HEK293 (cell line): Measurements from ENCODE around the gene OR11A1.
"Not testable (repeated sequence)": the region's sequence is repeated elsewhere in the genome, so short reads cannot be mapped to it uniquely, and the experiment has no call there.

ENCODE experiments used
- CTCF ChIA-PET: fragments of 350-600 bp; formaldehyde crosslinking; extraction: SDS; loops from one replicate; lab custom pipeline; 2021; ENCODE audit warnings: antibody characterized with exemption; lab: Yijun Ruan, JAX
- POLR2A ChIA-PET: fragments of 300-600 bp; formaldehyde crosslinking; extraction: SDS; loops from one replicate; lab custom pipeline; 2020; ENCODE audit warnings: antibody characterized with exemption, inconsistent platforms; lab: Yijun Ruan, JAX
- H3K27ac ChIP-seq: fragments of 200-500 bp; sonication (Bioruptor generic); 2 replicates; pipeline ENCODE4 v1.5.1; 2014; ENCODE audit warnings: low read depth, low read length, control low read depth, inconsistent platforms; ENCODE audit errors: extremely low read depth
- H3K36me3 ChIP-seq, 2 experiments: fragments of 200-500 bp in 1 of 2; sonication (Bioruptor generic) in 1 of 2; 1 replicate in 1 of 2; 2 replicates in 1 of 2; pipeline ENCODE4 v1.5.1; 2014 to 2017; ENCODE audit warnings: inconsistent platforms in 2 of 2, low read length in 2 of 2; ENCODE audit not compliant: control insufficient read depth in 2 of 2, insufficient read depth in 1 of 2
- H3K4me1 ChIP-seq: fragments of 200-500 bp; sonication (Bioruptor generic); 2 replicates; pipeline ENCODE4 v1.5.1; 2014; ENCODE audit warnings: mild to moderate bottlenecking, low read length, inconsistent platforms; ENCODE audit not compliant: control insufficient read depth, insufficient read depth
- H3K4me3 ChIP-seq: 2 replicates; pipeline ENCODE4 v1.5.1; 2011; ENCODE audit warnings: low read depth, mild to moderate bottlenecking, control low read depth, low read length, moderate library complexity
- H3K9me3 ChIP-seq: fragments of 200-500 bp; sonication (Bioruptor generic); 2 replicates; pipeline ENCODE4 v1.5.1; 2014; ENCODE audit warnings: low read depth, low read length, inconsistent platforms; ENCODE audit not compliant: control insufficient read depth, insufficient read depth
- INSM2 ChIP-seq: fragments of 450-650 bp; formaldehyde crosslinking; IDR thresholded peaks from 2 replicates; pipeline ENCODE4 v1.5.1; 2016; ENCODE audit warnings: missing biosample characterization, missing genetic modification characterization
- PATZ1 ChIP-seq: fragments of 450-650 bp; formaldehyde crosslinking; IDR thresholded peaks from 2 replicates; pipeline ENCODE4 v1.5.1; 2016; ENCODE audit warnings: missing biosample characterization, missing genetic modification characterization
- ZNF114 ChIP-seq: fragments of 450-650 bp; formaldehyde crosslinking; IDR thresholded peaks from 2 replicates; pipeline ENCODE4 v1.5.0; 2017; ENCODE audit warnings: missing biosample characterization, missing genetic modification characterization
- ZNF248 ChIP-seq: fragments of 450-650 bp; formaldehyde crosslinking; IDR thresholded peaks from 2 replicates; pipeline ENCODE4 v1.5.1; 2017; ENCODE audit warnings: missing biosample characterization, missing genetic modification characterization
- ZNF280D ChIP-seq: fragments of 450-650 bp; formaldehyde crosslinking; IDR thresholded peaks from 2 replicates; pipeline ENCODE4 v1.5.1; 2016; ENCODE audit warnings: missing biosample characterization, missing genetic modification characterization
- ZNF394 ChIP-seq: fragments of 450-650 bp; formaldehyde crosslinking; IDR thresholded peaks from 2 replicates; pipeline ENCODE4 v1.5.1; 2016; ENCODE audit warnings: missing biosample characterization, missing genetic modification characterization, mild to moderate bottlenecking, moderate library complexity, borderline replicate concordance
- ZNF677 ChIP-seq: fragments of 450-650 bp; IDR thresholded peaks from 2 replicates; pipeline ENCODE4 v1.5.0; 2018; ENCODE audit warnings: missing biosample characterization, mild to moderate bottlenecking, missing genetic modification characterization, moderate library complexity
- TF ChIP-seq, protein P1 (sequence below): fragments of 450-650 bp; formaldehyde crosslinking; optimal IDR thresholded peaks from 2 replicates; pipeline ENCODE3; 2016; ENCODE audit warnings: missing biosample characterization, mild to moderate bottlenecking, missing genetic modification characterization
- TF ChIP-seq, protein P2 (sequence below): fragments of 450-650 bp; formaldehyde crosslinking; IDR thresholded peaks from 2 replicates; pipeline ENCODE4 v1.5.1; 2017; ENCODE audit warnings: missing biosample characterization, missing genetic modification characterization
- TF ChIP-seq, protein P3 (sequence below): fragments of 450-650 bp; formaldehyde crosslinking; IDR thresholded peaks from 2 replicates; pipeline ENCODE4 v1.5.1; 2016; ENCODE audit warnings: missing biosample characterization, missing genetic modification characterization

Gene OR11A1

DNA sequence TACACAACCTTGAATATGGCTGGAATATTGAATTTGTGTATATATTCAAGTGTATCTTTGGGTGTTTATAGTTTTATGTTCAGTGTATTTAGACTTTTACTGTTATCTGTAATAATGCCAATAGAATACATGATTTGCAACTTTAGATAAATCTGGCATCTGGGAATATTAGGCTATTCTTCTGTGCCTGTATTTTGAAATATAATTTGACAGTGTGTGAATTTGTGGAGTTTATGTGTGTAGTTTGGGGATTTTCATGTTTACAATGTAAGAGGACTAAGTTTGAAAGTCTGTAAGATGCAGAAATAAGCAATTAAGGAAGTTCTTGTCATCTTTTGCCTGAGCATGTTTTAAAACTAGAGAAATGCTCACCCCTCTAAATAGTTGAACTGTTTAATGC lies 17.9 kb downstream of the OR11A1 start, which contains the start of gene OR10C1 (continued):
- no peak for TF ChIP-seq PATZ1 (tag by site-specific recombination)
- no peak for TF ChIP-seq ZNF394 (tag by site-specific recombination)

DNA sequence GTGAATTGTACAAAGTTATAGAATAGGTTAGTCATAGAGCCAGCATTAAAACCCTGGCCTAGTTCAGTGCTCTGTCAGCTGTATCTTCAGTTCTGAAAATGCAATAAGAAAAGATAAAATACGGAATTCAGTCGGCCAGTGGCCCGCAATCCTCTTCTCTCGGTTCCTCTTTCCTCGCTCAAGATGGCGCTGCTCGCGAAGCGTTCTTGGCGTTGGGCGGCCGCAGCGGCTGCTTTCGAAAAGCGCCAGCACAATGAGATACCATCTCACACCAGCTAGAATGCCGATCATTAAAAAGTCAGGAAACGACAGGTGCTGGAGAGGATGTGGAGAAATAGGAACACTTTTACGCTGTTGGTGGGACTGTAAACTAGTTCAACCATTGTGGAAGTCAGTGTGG lies 20.1 kb downstream of the OR11A1 start:
- H3K4me1 ChIP-seq, POLR2A ChIA-PET, H3K9me3 ChIP-seq, H3K36me3 ChIP-seq, H3K27ac ChIP-seq, H3K4me3 ChIP-seq: not testable (repeated sequence)
- CTCF ChIA-PET = interaction anchor here (0.7 kb wide), 1 partner anchor 124 kb away, joined by 3 read pairs; no protein-coding TSS in a partner anchor

GRCh38 chr6:29426654-29427053 lies 30.2 kb downstream of the OR11A1 start:
- ChIA-PET CTCF (interaction anchor here (0.5 to 1.2 kb wide), 2 partner anchors 26 to 80 kb away, joined by 3 to 4 read pairs; no protein-coding TSS in a partner anchor), POLR2A (no interaction called here)
- no peak for TF ChIP-seq ZNF280D
- TF ChIP-seq, protein P1, sequence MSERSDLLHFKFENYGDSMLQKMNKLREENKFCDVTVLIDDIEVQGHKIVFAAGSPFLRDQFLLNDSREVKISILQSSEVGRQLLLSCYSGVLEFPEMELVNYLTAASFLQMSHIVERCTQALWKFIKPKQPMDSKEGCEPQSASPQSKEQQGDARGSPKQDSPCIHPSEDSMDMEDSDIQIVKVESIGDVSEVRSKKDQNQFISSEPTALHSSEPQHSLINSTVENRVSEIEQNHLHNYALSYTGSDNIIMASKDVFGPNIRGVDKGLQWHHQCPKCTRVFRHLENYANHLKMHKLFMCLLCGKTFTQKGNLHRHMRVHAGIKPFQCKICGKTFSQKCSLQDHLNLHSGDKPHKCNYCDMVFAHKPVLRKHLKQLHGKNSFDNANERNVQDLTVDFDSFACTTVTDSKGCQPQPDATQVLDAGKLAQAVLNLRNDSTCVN (tag by site-specific recombination) = no peak
- TF ChIP-seq ZNF394 (tag by site-specific recombination) = no peak
- no peak for TF ChIP-seq ZNF677
- no peak for TF ChIP-seq ZNF248 (tag by site-specific recombination)

GRCh38 chr6:29425075-29425474 lies 31.8 kb downstream of the OR11A1 start:
- H3K27ac ChIP-seq = no peak overlapping the region
- CTCF ChIA-PET = interaction anchor here (0.6 to 1.0 kb wide), 4 partner anchors 10 to 588 kb away, joined by 3 read pairs; partner anchors contain the start of gene OR12D1
- TF ChIP-seq, protein P2, sequence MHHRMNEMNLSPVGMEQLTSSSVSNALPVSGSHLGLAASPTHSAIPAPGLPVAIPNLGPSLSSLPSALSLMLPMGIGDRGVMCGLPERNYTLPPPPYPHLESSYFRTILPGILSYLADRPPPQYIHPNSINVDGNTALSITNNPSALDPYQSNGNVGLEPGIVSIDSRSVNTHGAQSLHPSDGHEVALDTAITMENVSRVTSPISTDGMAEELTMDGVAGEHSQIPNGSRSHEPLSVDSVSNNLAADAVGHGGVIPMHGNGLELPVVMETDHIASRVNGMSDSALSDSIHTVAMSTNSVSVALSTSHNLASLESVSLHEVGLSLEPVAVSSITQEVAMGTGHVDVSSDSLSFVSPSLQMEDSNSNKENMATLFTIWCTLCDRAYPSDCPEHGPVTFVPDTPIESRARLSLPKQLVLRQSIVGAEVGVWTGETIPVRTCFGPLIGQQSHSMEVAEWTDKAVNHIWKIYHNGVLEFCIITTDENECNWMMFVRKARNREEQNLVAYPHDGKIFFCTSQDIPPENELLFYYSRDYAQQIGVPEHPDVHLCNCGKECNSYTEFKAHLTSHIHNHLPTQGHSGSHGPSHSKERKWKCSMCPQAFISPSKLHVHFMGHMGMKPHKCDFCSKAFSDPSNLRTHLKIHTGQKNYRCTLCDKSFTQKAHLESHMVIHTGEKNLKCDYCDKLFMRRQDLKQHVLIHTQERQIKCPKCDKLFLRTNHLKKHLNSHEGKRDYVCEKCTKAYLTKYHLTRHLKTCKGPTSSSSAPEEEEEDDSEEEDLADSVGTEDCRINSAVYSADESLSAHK = no peak
- TF ChIP-seq ZNF114 (tag by site-specific recombination) (no peak), INSM2 (no peak)
- TF ChIP-seq, protein P3, sequence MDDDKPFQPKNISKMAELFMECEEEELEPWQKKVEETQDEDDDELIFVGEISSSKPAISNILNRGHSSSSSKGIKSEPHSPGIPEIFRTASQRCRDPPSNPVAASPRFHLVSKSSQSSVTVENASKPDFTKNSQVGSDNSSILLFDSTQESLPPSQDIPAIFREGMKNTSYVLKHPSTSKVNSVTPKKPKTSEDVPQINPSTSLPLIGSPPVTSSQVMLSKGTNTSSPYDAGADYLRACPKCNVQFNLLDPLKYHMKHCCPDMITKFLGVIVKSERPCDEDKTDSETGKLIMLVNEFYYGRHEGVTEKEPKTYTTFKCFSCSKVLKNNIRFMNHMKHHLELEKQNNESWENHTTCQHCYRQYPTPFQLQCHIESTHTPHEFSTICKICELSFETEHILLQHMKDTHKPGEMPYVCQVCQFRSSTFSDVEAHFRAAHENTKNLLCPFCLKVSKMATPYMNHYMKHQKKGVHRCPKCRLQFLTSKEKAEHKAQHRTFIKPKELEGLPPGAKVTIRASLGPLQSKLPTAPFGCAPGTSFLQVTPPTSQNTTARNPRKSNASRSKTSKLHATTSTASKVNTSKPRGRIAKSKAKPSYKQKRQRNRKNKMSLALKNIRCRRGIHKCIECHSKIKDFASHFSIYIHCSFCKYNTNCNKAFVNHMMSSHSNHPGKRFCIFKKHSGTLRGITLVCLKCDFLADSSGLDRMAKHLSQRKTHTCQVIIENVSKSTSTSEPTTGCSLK (tag by site-specific recombination) = no peak

More at GRCh38 chr6:29426654-29427053, 30.2 kb downstream of the OR11A1 start:
- Histone ChIP-seq H3K9me3 (no peaks in the 10 kb centered on the region), H3K27ac (no peak overlapping the region), H3K36me3 (no peaks in the 10 kb centered on the region), H3K4me1 (no peaks in the 10 kb centered on the region), H3K4me3 (no peak overlapping the region)

More at GRCh38 chr6:29425075-29425474, 31.8 kb downstream of the OR11A1 start:
- Histone ChIP-seq H3K4me3 (no peak overlapping the region), H3K9me3 (no peaks in the 10 kb centered on the region), H3K4me1 (no peaks in the 10 kb centered on the region), H3K36me3 (no peaks in the 10 kb centered on the region)
- POLR2A ChIA-PET = no interaction called here
